Esophagus squamous epithelium (tissue), 4 donors: ENCODE results near the gene PHC3.
A peak's percentile ranks its signal among the peaks of the same experiment; 100 is the strongest.

Source experiments
- CTCF ChIP-seq, 6 experiments: fragments of 450-650 bp in 4 of 6; fragments of 200-600 bp in 2 of 6; sonication (generic) in 2 of 6; IDR thresholded peaks; one replicate each; pipeline ENCODE4 v1.5.1; 2016 to 2019; ENCODE audit warnings: antibody characterized with exemption in 6 of 6, mild to moderate bottlenecking in 4 of 6, moderate library complexity in 4 of 6
- POLR2A ChIP-seq, 4 donors: fragments of 450-650 bp; IDR thresholded peaks; one replicate each; pipeline ENCODE4 v1.6.1; 2017; ENCODE audit warnings: antibody characterized with exemption in 4 of 4, mild to moderate bottlenecking in 4 of 4, moderate library complexity in 3 of 4

- peak in 5 of 6 experiments; percentile 25 to 48 (median 35) for TF ChIP-seq CTCF (IDR thresholded peaks at IDR 0.05)
- peak in 3 of 4 donors; percentile 73 to 86 (median 76) for TF ChIP-seq POLR2A (IDR thresholded peaks at IDR 0.05)
These were observed at the start of gene PHC3 for GRCh38 chr3:170180908-170181885.
